ENCODE measurements around the gene MAPKBP1. TPM values are rescaled to one million over a fixed set of nuclear protein-coding genes. Genes with fewer than 3 reads are reported as not detected.
"Not testable (repeated sequence)": the region's sequence is repeated elsewhere in the genome, so short reads cannot be mapped to it uniquely, and the experiment has no call there.

The MAPKBP1 gene
- total RNA-seq, 4 donors from 2014 or later = 18.2 to 54.6 (median 42.9) TPM

DNA sequence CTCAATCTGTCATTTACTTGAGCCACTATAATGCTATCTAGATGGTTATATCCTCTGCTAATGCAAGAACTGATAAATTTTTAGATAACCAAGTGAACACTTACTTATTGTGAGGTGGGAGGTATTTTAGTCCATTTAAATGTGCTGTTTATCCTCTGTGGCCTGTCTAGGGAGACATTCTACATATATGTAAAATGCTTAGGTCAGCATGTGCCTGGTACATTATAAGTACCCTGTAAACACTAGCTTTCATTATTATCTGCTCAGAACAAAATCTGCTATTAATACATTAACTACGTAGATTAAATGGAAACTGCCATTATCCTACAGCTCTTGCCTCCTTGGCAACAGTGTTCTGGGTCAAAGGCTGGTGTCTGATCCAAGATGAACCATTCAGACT, 41.8 kb upstream of the MAPKBP1 start:
- H3K27ac ChIP-seq (replicated peaks in 1 of 4) = no peak overlapping the region
- no peaks in the 10 kb centered on the region for H3K27me3 ChIP-seq
- intact Hi-C loops (cut with DNase I) = no loop called here
- no peaks in the 10 kb centered on the region for H3K4me1 ChIP-seq
- WGBS = 100% methylated on average over 1 of the region's 1 CpG
- H3K36me3 ChIP-seq = peaks cover 26 to 89% (median 57%) of the 10 kb centered on the region in 4 donors
- no peak overlapping the region for H3K4me3 ChIP-seq
- no peak for DNase-seq (ENCODE audit: extremely low spot score)
- TF ChIP-seq EP300 (IDR thresholded peaks at IDR 0.05) (no peak), POLR2AphosphoS5 (IDR thresholded peaks at IDR 0.05) (no peak), POLR2A (IDR thresholded peaks at IDR 0.05; ENCODE audit: low read depth) (no peak)
- TF ChIP-seq, protein P1, sequence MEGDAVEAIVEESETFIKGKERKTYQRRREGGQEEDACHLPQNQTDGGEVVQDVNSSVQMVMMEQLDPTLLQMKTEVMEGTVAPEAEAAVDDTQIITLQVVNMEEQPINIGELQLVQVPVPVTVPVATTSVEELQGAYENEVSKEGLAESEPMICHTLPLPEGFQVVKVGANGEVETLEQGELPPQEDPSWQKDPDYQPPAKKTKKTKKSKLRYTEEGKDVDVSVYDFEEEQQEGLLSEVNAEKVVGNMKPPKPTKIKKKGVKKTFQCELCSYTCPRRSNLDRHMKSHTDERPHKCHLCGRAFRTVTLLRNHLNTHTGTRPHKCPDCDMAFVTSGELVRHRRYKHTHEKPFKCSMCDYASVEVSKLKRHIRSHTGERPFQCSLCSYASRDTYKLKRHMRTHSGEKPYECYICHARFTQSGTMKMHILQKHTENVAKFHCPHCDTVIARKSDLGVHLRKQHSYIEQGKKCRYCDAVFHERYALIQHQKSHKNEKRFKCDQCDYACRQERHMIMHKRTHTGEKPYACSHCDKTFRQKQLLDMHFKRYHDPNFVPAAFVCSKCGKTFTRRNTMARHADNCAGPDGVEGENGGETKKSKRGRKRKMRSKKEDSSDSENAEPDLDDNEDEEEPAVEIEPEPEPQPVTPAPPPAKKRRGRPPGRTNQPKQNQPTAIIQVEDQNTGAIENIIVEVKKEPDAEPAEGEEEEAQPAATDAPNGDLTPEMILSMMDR (IDR thresholded peaks at IDR 0.05) = no peak
- H3K9me3 ChIP-seq = no peaks in the 10 kb centered on the region

DNA sequence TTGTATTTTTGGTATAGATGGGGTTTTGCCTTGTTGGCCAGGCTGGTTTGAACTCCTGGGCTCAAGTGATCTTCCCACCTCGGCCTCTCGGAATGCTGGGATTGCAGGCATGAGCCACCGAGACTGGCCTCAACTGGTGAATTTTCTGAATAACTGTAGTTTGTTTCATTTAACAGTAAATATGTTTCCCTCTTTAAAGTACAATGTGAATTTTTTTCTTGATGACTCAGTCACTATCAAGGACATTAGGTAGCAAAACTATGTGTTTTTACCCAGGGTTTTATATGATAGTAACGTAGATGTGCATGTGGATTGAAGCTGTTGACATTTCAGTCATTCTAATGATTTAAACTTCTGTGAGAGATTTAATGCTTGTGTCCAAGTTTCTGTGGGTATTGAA, 40.2 kb upstream of the MAPKBP1 start:
- Histone ChIP-seq H3K4me1 (no peaks in the 10 kb centered on the region), H3K27ac (replicated peaks in 1 of 4) (no peak overlapping the region), H3K27me3 (no peaks in the 10 kb centered on the region), H3K9me3 (no peaks in the 10 kb centered on the region), H3K4me3 (no peak overlapping the region), H3K36me3 (peaks cover 26 to 89% (median 66%) of the 10 kb centered on the region in 4 donors)
- TF ChIP-seq POLR2AphosphoS5 (IDR thresholded peaks at IDR 0.05) = no peak
- TF ChIP-seq EP300 (IDR thresholded peaks at IDR 0.05) = no peak
- TF ChIP-seq POLR2A (IDR thresholded peaks at IDR 0.05; ENCODE audit: low read depth) = no peak
- 98% methylated on average over 4 of the region's 4 CpGs for WGBS
- no peak for DNase-seq (ENCODE audit: extremely low spot score)
- intact Hi-C loops (cut with DNase I) = no loop called here

DNA sequence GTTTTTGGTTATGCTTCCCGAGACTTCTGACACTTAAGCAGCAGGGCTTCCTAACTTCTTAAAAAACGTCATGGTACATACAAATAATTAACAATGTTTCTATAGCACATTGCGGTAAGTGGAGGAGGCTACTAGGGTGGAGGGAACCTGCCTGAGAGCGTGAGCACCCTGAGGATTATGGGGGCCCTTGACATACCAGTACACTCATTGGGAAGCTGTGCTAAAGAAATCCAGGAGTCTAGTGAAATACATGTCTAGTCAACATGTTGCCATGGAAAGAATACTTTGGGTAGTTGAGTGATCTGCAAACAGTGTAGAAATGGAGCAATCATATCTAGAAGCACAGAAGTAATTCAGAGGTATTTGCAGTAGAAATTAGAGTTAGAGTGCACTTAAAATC, 39.2 kb upstream of the MAPKBP1 start:
- Histone ChIP-seq H3K27ac (replicated peaks in 1 of 4) (no peak overlapping the region), H3K27me3 (no peaks in the 10 kb centered on the region), H3K4me3 (no peak overlapping the region), H3K4me1 (no peaks in the 10 kb centered on the region), H3K9me3 (no peaks in the 10 kb centered on the region), H3K36me3 (peaks cover 19 to 84% (median 63%) of the 10 kb centered on the region in 4 donors)
- TF ChIP-seq POLR2AphosphoS5 (IDR thresholded peaks at IDR 0.05) (no peak), POLR2A (IDR thresholded peaks at IDR 0.05; ENCODE audit: low read depth) (no peak)
- intact Hi-C loops (cut with DNase I) = no loop called here
- DNase-seq (ENCODE audit: extremely low spot score) = no peak
- 94% methylated on average over 4 of the region's 4 CpGs for WGBS

DNA sequence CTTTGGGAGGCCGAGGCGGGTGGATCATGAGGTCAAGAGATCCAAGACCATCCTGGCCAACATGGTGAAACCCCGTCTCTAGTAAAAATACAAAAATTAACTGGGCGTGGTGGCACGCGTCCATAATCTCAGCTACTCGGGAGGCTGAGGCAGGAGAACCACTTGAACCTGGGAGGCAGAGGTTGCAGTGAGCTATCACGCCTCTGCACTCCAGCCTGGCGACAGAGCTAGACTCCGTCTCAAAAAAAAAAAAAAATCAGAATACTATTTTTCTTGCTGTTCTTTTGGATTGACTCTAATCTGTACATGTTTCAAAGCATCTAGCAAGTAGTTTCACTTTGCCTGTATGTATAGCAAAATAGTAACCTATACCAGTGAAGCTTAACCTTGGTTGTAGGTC, 38.8 kb upstream of the MAPKBP1 start:
- H3K4me3 ChIP-seq; intact Hi-C loops (cut with DNase I); H3K27me3 ChIP-seq; DNase-seq (ENCODE audit: extremely low spot score); H3K9me3 ChIP-seq; H3K27ac ChIP-seq (replicated peaks in 1 of 4); H3K4me1 ChIP-seq: not testable (repeated sequence)
- 89% methylated on average over 10 of the region's 10 CpGs for WGBS
- H3K36me3 ChIP-seq = peaks cover 14 to 82% (median 61%) of the 10 kb centered on the region in 4 donors

DNA sequence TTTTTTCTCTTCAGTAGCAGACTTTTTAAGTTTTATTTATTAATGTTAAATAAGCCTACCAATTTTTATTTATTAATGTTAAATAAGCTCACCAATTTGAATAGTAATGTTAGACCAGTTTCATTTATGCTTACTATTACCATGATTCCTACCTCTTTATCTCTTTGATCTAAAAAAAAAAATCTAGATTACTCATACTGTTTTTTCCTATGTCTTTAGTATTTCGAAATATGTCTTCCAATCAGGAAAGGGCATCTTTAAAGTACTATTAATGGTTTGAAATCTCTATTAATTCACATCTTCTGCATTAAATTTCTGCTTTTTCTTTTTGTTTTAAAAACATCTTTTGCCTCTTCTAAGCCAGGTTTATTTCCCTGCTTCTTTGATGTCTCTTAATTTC, 27.5 kb upstream of the MAPKBP1 start:
- Histone ChIP-seq H3K9me3 (no peaks in the 10 kb centered on the region), H3K27me3 (no peaks in the 10 kb centered on the region), H3K4me1 (no peaks in the 10 kb centered on the region), H3K4me3 (no peak overlapping the region), H3K36me3 (peaks cover 17 to 62% (median 51%) of the 10 kb centered on the region in 4 donors), H3K27ac (replicated peaks in 1 of 4) (no peak overlapping the region)
- WGBS = 90% methylated on average over 1 of the region's 1 CpG
- intact Hi-C loops (cut with DNase I) = no loop called here
- no peak for DNase-seq (ENCODE audit: extremely low spot score)
- TF ChIP-seq EP300 (IDR thresholded peaks at IDR 0.05) (no peak), POLR2AphosphoS5 (IDR thresholded peaks at IDR 0.05) (no peak)

DNA sequence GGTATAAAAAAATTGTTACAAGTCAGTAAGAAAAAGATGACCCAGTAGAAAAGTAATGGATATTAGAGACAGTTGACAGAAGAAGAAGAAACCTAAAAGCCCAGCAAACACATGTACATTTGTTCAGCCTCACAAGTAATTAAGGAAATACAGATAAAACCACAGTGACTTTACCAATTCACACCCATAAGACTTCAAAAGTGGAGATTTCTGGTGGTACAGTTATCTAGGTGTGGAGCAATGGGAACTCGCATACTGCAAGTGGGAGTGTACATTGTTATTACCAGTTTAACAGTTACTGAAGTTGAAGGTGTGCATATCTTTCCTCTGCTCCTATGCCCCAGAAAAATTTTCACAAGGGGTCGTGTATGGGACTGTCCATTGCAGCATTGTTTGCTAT, 18.1 kb upstream of the MAPKBP1 start:
- no peaks in the 10 kb centered on the region for H3K9me3 ChIP-seq
- 100% methylated on average over 2 of the region's 2 CpGs for WGBS
- no peak for TF ChIP-seq POLR2A (IDR thresholded peaks at IDR 0.05; ENCODE audit: low read depth)
- TF ChIP-seq, protein P1 (IDR thresholded peaks at IDR 0.05) = no peak
- no peak for TF ChIP-seq POLR2AphosphoS5 (IDR thresholded peaks at IDR 0.05)
- TF ChIP-seq EP300 (IDR thresholded peaks at IDR 0.05) = no peak
- intact Hi-C loops (cut with DNase I) = no loop called here
- peaks cover 12 to 70% (median 28%) of the 10 kb centered on the region in 4 donors for H3K36me3 ChIP-seq
- H3K4me1 ChIP-seq = no peaks in the 10 kb centered on the region
- H3K27me3 ChIP-seq = no peaks in the 10 kb centered on the region
- no peak for DNase-seq (ENCODE audit: extremely low spot score)
- no peak overlapping the region for H3K4me3 ChIP-seq
- H3K27ac ChIP-seq (replicated peaks in 1 of 4) = no peak overlapping the region

Data from esophagus muscularis mucosa (tissue), 4 donors.